Measurements from ENCODE around the gene CCNB1. TPM values are rescaled to one million over a fixed set of nuclear protein-coding genes. Genes with fewer than 3 reads are reported as not detected.

CCNB1 gene
- total and polyA plus RNA-seq, 7 donors = 2.3 to 68.1 (median 3.6) TPM

DNA sequence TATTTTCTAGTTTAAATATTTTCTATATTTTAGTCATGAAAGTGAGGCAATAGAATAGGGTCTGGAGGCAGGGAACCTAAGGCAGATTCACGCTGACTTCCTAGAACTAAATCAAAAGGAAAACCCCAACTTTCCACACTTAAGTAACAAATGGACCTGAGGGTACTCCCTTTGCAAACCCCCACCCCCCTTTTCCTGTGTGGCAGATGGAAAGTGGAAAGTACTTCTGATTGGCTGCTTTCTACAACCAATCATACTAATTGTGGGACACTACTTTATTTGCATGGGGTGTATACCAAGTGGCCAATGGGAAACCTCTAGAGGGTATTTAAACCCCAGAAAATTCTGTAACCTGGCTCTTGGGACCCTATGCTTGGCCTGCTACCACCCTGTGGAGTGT, 17.7 kb downstream of the CCNB1 start:
- intact Hi-C loops (cut with DNase I) = loop anchor here (10.0 kb wide), 1 partner anchor 150 kb away; the partner anchor contains the start of gene CCDC125
- 94 to 98% methylated on average over 1 of the region's 1 CpG for WGBS, 2 donors
- no peak overlapping the region for H3K27ac ChIP-seq
- H3K4me3 ChIP-seq = no peak overlapping the region
- no peak for TF ChIP-seq POLR2AphosphoS5 (IDR thresholded peaks at IDR 0.05)
- TF ChIP-seq, protein P1, sequence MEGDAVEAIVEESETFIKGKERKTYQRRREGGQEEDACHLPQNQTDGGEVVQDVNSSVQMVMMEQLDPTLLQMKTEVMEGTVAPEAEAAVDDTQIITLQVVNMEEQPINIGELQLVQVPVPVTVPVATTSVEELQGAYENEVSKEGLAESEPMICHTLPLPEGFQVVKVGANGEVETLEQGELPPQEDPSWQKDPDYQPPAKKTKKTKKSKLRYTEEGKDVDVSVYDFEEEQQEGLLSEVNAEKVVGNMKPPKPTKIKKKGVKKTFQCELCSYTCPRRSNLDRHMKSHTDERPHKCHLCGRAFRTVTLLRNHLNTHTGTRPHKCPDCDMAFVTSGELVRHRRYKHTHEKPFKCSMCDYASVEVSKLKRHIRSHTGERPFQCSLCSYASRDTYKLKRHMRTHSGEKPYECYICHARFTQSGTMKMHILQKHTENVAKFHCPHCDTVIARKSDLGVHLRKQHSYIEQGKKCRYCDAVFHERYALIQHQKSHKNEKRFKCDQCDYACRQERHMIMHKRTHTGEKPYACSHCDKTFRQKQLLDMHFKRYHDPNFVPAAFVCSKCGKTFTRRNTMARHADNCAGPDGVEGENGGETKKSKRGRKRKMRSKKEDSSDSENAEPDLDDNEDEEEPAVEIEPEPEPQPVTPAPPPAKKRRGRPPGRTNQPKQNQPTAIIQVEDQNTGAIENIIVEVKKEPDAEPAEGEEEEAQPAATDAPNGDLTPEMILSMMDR (IDR thresholded peaks at IDR 0.05) = no peak
- no peak for TF ChIP-seq EP300 (IDR thresholded peaks at IDR 0.05)
- no peak for TF ChIP-seq POLR2A (IDR thresholded peaks at IDR 0.05)
- DNase-seq = no peak
- H3K4me1 ChIP-seq = peaks cover 0 to 8% (median 6%) of the 10 kb centered on the region in 4 donors
- no peaks in the 10 kb centered on the region for H3K27me3 ChIP-seq
- H3K9me3 ChIP-seq = no peaks in the 10 kb centered on the region
- no peaks in the 10 kb centered on the region for H3K36me3 ChIP-seq

DNA sequence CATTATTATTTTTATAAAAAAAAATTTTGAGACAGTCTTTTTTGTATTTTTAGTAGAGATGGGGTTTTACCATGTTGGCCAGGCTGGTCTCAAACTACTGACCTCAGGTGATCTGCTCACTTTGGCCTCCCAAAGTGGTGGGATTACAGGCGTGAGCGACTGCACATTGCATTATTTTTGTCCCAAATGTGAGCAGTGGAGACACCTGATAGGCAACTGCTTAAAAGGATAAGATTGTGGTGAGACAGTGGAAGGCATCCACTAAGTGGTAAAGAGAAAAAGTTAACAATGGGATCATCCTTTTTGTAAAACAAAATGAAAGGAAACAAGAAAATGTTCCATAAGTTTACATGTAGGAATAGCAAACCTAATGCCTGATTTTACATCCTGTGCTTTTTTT, 20.4 kb downstream of the CCNB1 start:
- no peak overlapping the region for H3K27ac ChIP-seq
- H3K4me1 ChIP-seq = peaks cover 0 to 17% (median 15%) of the 10 kb centered on the region in 4 donors
- H3K36me3 ChIP-seq = no peaks in the 10 kb centered on the region
- H3K27me3 ChIP-seq = no peaks in the 10 kb centered on the region
- H3K9me3 ChIP-seq = no peaks in the 10 kb centered on the region
- no peak for TF ChIP-seq POLR2A (IDR thresholded peaks at IDR 0.05)
- no peak for TF ChIP-seq POLR2AphosphoS5 (IDR thresholded peaks at IDR 0.05)
- TF ChIP-seq EP300 (IDR thresholded peaks at IDR 0.05) = no peak
- TF ChIP-seq, protein P1 (IDR thresholded peaks at IDR 0.05) = no peak
- no peak overlapping the region for H3K4me3 ChIP-seq
- intact Hi-C loops (cut with DNase I) = loop anchor here (10.0 kb wide), 1 partner anchor 147 kb away; the partner anchor contains the start of gene CCDC125
- DNase-seq = no peak
- 91 to 95% methylated on average over 2 of the region's 2 CpGs for WGBS, 2 donors

DNA sequence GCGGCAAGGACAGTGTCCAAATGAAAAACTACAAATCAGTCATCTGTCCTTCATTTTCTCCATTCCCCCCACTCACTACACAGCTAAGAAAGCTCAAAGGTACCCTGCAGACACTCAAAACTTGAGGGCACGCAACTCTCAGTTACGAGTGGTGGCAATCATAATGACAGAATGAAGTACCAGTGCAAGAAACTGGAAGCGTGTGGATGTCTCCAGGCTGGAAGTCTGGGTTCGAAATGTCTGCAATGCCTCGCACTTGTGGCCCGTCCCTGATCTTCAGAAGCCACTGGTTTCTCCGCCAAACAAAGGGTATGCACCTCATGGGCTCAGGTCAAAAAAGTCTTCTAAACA, 21.8 kb downstream of the CCNB1 start:
- Histone ChIP-seq H3K9me3 (no peaks in the 10 kb centered on the region), H3K27me3 (no peaks in the 10 kb centered on the region), H3K4me3 (peak overlapping the region; percentile 60 to 80 (median 70)), H3K36me3 (no peaks in the 10 kb centered on the region), H3K4me1 (peaks cover 0 to 17% (median 15%) of the 10 kb centered on the region in 4 donors), H3K27ac (peak overlapping the region; percentile 56 to 79 (median 76))
- intact Hi-C loops (cut with DNase I) = loop anchor here (1.0 to 10.0 kb wide), 3 partner anchors 21 to 146 kb away; partner anchors contain the start of genes CCDC125 and CCNB1
- no peak for DNase-seq
- TF ChIP-seq, protein P1 (IDR thresholded peaks at IDR 0.05) = no peak
- no peak for TF ChIP-seq EP300 (IDR thresholded peaks at IDR 0.05)
- no peak for TF ChIP-seq POLR2A (IDR thresholded peaks at IDR 0.05)
- no peak for TF ChIP-seq POLR2AphosphoS5 (IDR thresholded peaks at IDR 0.05)
- 12 to 17% methylated on average over 8 of the region's 8 CpGs for WGBS, 2 donors

DNA sequence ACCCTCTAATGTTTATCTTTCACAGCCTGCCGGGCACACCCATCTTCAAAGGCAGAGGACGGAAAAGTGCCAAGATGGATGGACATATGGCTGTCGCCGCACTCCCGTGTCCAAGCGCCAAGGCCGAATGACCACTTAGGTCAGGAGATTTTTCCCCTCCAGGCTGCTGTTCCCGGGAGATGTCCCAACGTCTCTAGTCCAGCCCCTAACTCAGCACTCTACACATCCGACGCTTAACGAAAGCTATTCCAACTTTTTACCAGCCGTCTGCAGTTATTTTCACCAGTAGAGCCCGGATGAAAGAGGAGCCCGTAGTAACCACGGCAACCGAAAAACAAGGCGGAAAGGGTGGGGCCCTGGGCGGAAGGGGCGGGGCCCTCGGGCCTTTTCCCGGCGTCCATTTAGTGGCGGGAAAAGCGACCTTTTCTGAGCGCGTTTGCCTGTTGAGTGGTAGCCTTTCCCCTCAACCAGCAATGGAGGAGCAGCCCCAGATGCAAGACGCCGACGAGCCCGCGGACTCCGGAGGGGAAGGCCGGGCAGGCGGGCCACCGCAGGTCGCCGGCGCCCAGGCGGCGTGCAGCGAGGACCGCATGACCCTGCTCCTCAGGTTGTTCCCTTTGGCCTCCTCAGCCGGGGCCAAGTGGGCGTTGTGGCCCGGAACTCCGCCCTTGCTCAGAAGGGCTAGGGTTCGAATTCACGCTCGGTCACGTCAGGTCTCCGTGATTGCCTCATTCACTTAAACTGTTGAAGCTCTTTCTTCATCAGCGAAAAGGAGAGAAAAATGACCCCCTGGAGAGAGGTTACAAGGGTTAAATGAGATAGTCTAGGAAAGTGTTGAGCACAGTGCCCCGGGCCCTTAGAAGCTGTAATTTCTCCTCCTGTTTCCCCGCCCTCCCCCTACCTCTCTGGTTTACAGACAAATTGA, 22.5 kb downstream of the CCNB1 start, which contains the start of gene CENPH:
CENPH (plus strand) TSS at position 422 of the 925 bp plus-strand sequence; CDS start at position 474, 52 bp downstream.
- H3K4me1 ChIP-seq = peaks cover 0 to 17% (median 15%) of the 10 kb centered on the region in 4 donors
- H3K4me3 ChIP-seq = peak within 1 kb of the TSS; percentile 60 to 80 (median 70)
- no peaks in the 10 kb centered on the region for H3K36me3 ChIP-seq
- TF ChIP-seq, protein P1 (IDR thresholded peaks at IDR 0.05) = no peak
- TF ChIP-seq POLR2A (IDR thresholded peaks at IDR 0.05) (no peak), POLR2AphosphoS5 (IDR thresholded peaks at IDR 0.05) (peak in 1 of 4 donors; percentile 41)
- peak; percentile 93 for DNase-seq
- H3K27me3 ChIP-seq = no peaks in the 10 kb centered on the region
- H3K9me3 ChIP-seq = no peaks in the 10 kb centered on the region
- WGBS, 2 donors = 0% methylated on average over 55 of the region's 55 CpGs
- peak within 1 kb of the TSS; percentile 56 to 79 (median 76) for H3K27ac ChIP-seq
- intact Hi-C loops (cut with DNase I) = loop anchor here (1.0 to 10.0 kb wide), 3 partner anchors 22 to 145 kb away; partner anchors contain the start of genes CCDC125 and CCNB1
